Endodermal cell (in vitro differentiated cells): ENCODE results near the gene RAP2B. TPM values are rescaled to one million over a fixed set of nuclear protein-coding genes. Genes with fewer than 3 reads are reported as not detected.

ENCODE experiments used
- DNase-seq: peaks from one replicate; pipeline ENCODE4 v3.0.0-alpha.2; 2017
- H3K27ac ChIP-seq: 2 replicates; pipeline ENCODE4 v1.5.1; 2013; ENCODE audit warnings: mild to moderate bottlenecking, low read depth, low read length, moderate library complexity
- H3K27me3 ChIP-seq: 2 replicates; pipeline ENCODE4 v1.6.1; 2013; ENCODE audit warnings: mild to moderate bottlenecking, low read length, moderate library complexity; ENCODE audit not compliant: insufficient read depth, control insufficient read depth, poor library complexity, severe bottlenecking
- H3K36me3 ChIP-seq: 2 replicates; pipeline ENCODE4 v1.7.0; 2013; ENCODE audit warnings: mild to moderate bottlenecking, low read length, moderate library complexity; ENCODE audit not compliant: control insufficient read depth, insufficient read depth
- H3K4me1 ChIP-seq: one replicate; pipeline ENCODE4 v1.7.0; 2013; ENCODE audit warnings: low read length; ENCODE audit not compliant: control insufficient read depth, insufficient read depth
- H3K4me3 ChIP-seq: 2 replicates; pipeline ENCODE4 v1.5.1; 2013; ENCODE audit warnings: mild to moderate bottlenecking, low read length, moderate library complexity
- H3K9ac ChIP-seq: 2 replicates; pipeline ENCODE4 v1.6.1; 2013; ENCODE audit warnings: mild to moderate bottlenecking, low read length, moderate library complexity; ENCODE audit not compliant: poor library complexity, severe bottlenecking; ENCODE audit errors: extremely low read depth
- H3K9me3 ChIP-seq: 2 replicates; pipeline ENCODE4 v1.6.1; 2013; ENCODE audit warnings: mild to moderate bottlenecking, low read length, moderate library complexity; ENCODE audit not compliant: control insufficient read depth
- H3K27ac Mint-ChIP-seq: 2 replicates; pipeline ENCODE4 v1.8.0; 2020; ENCODE audit warnings: mixed read lengths
- H3K27me3 Mint-ChIP-seq: 2 replicates; pipeline ENCODE4 v1.8.0; 2021; ENCODE audit warnings: mild to moderate bottlenecking, mixed read lengths; ENCODE audit not compliant: insufficient read depth
- H3K36me3 Mint-ChIP-seq: 2 replicates; pipeline ENCODE4 v1.8.0; 2020; ENCODE audit warnings: low read depth, mixed read lengths
- H3K4me1 Mint-ChIP-seq: 2 replicates; pipeline ENCODE4 v1.8.0; 2020; ENCODE audit warnings: mixed read lengths
- H3K4me3 Mint-ChIP-seq: 2 replicates; pipeline ENCODE4 v1.8.0; 2020; ENCODE audit warnings: mild to moderate bottlenecking, moderate library complexity, mixed read lengths
- H3K9me3 Mint-ChIP-seq: 2 replicates; pipeline ENCODE4 v1.8.0; 2020; ENCODE audit warnings: mild to moderate bottlenecking, mixed read lengths
- WGBS, 2 experiments: methylation state at CpG; one replicate each; pipeline versions ENCODE4 v1.1.5 to v1.1.7; 2013; ENCODE audit warnings: missing lambda C conversion rate in 2 of 2, mixed read lengths in 1 of 2; ENCODE audit not compliant: insufficient coverage in 1 of 2, insufficient read length in 1 of 2; 5-methylcytosine and 5-hydroxymethylcytosine counted together
- total RNA-seq, 2 donors: library from RNA; stranded (reverse); fragmentation: NEBNext Ultra II Directional in 1 of 2; extraction: Animal tissue kit (Norgen Biotek cat#: 25700) in 1 of 2; gene quantifications; 2 replicates in 1 of 2; 3 replicates in 1 of 2; pipeline ENCODE4 v1.2.1, GENCODE V29; 2021
- TF ChIP-seq, protein P1 (sequence below): fragments of 200-600 bp; sonication (generic); conservative IDR thresholded peaks from 2 replicates; pipeline ENCODE4 v1.5.0; 2021; ENCODE audit warnings: antibody characterized with exemption, mild to moderate bottlenecking

The RAP2B gene
- total RNA-seq, 2 donors from 2014 or later, result 24.7 to 27.3 TPM

GRCh38 chr3:153163756-153164550, 1.9 kb downstream of the RAP2B start:
- Mint-ChIP-seq H3K4me1 (peaks cover 26% of the 10 kb centered on the region), H3K36me3 (peaks cover 20% of the 10 kb centered on the region), H3K9me3 (no peaks in the 10 kb centered on the region), H3K4me3 (peak overlapping the region; percentile 99), H3K27ac (peak overlapping the region; percentile 96), H3K27me3 (peaks cover 2% of the 10 kb centered on the region)
- H3K36me3 ChIP-seq, result peaks cover 22% of the 10 kb centered on the region
- no peaks in the 10 kb centered on the region for H3K4me1 ChIP-seq
- TF ChIP-seq, protein P1, sequence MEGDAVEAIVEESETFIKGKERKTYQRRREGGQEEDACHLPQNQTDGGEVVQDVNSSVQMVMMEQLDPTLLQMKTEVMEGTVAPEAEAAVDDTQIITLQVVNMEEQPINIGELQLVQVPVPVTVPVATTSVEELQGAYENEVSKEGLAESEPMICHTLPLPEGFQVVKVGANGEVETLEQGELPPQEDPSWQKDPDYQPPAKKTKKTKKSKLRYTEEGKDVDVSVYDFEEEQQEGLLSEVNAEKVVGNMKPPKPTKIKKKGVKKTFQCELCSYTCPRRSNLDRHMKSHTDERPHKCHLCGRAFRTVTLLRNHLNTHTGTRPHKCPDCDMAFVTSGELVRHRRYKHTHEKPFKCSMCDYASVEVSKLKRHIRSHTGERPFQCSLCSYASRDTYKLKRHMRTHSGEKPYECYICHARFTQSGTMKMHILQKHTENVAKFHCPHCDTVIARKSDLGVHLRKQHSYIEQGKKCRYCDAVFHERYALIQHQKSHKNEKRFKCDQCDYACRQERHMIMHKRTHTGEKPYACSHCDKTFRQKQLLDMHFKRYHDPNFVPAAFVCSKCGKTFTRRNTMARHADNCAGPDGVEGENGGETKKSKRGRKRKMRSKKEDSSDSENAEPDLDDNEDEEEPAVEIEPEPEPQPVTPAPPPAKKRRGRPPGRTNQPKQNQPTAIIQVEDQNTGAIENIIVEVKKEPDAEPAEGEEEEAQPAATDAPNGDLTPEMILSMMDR, result no peak
- H3K4me3 ChIP-seq, result peak overlapping the region; percentile 95
- peak overlapping the region; percentile 87 for H3K9ac ChIP-seq
- H3K27ac ChIP-seq, result no peak overlapping the region
- DNase-seq, result no peak
- WGBS, 2 experiments, result 8 to 9% methylated on average over 2 to 5 of the region's 5 CpGs
- no peaks in the 10 kb centered on the region for H3K27me3 ChIP-seq
- H3K9me3 ChIP-seq, result no peaks in the 10 kb centered on the region

DNA sequence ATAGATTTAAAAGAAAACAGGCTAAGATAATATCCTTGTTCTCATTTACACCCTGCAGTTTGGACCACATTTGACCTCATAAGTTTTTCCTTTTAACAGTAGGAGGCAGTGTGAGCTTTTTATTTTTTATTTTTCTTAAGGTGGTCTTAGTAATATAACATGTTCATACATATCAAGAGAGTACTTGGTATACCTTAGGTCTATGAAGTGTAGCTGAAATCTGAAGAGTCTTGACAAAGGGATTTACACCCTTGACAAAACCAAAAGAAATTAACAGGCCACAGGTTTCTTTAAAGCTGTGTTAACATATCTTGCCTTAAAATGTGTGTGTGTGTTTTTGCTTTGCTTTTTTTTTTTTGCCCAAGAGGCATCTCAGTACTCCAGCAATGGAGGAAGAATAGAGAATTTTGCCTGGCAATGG, 3.2 kb downstream of the RAP2B start:
- no peaks in the 10 kb centered on the region for H3K9me3 ChIP-seq
- peaks cover 25% of the 10 kb centered on the region for H3K36me3 ChIP-seq
- Mint-ChIP-seq H3K4me1 (peaks cover 26% of the 10 kb centered on the region), H3K27me3 (no peaks in the 10 kb centered on the region), H3K27ac (no peak overlapping the region), H3K9me3 (no peaks in the 10 kb centered on the region), H3K36me3 (peaks cover 26% of the 10 kb centered on the region), H3K4me3 (peak overlapping the region; percentile 99)
- DNase-seq, result no peak
- H3K4me3 ChIP-seq, result peak overlapping the region; percentile 95
- TF ChIP-seq, protein P1, result peak; percentile 65
- H3K27ac ChIP-seq, result no peak overlapping the region
- H3K9ac ChIP-seq, result peak overlapping the region; percentile 21
- H3K4me1 ChIP-seq, result no peaks in the 10 kb centered on the region
- H3K27me3 ChIP-seq, result no peaks in the 10 kb centered on the region

- Histone ChIP-seq H3K36me3 (peaks cover 26% of the 10 kb centered on the region), H3K4me3 (peak overlapping the region; percentile 95), H3K27ac (no peak overlapping the region), H3K4me1 (no peaks in the 10 kb centered on the region), H3K9me3 (no peaks in the 10 kb centered on the region), H3K9ac (peak overlapping the region; percentile 21), H3K27me3 (no peaks in the 10 kb centered on the region)
- TF ChIP-seq, protein P1, result no peak
- peaks cover 25% of the 10 kb centered on the region for H3K4me1 Mint-ChIP-seq
- WGBS, 2 experiments, result 57 to 60% methylated on average over 3 of the region's 3 CpGs
- H3K4me3 Mint-ChIP-seq, result peak overlapping the region; percentile 99
- H3K27me3 Mint-ChIP-seq, result no peaks in the 10 kb centered on the region
- no peak overlapping the region for H3K27ac Mint-ChIP-seq
- no peak for DNase-seq
- no peaks in the 10 kb centered on the region for H3K9me3 Mint-ChIP-seq
- peaks cover 26% of the 10 kb centered on the region for H3K36me3 Mint-ChIP-seq
Measured at GRCh38 chr3:153166206-153166605, 4.2 kb downstream of the RAP2B start.
